ENCODE measurements around the gene PLVAP.

The PLVAP gene

DNA sequence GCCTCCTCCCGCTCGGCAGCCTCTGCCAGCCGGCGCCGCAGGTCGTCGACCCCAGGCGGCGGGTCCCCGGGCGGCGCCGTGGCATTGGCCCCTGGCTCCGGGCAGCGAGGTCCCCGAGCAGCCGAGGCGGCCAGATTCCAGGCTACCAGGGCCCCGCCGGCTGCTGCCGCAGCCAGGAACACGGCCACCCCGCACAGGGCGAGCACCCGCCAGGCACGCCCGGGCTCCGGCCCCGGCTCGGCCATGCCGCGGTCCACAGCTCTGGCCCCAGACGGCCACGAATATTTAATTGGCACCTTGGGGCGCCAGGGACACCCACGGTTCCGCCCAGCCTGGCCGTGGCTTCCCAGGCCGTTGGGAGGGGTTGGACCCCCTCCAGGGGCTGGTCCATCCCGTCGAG, 16.8 kb upstream of the PLVAP start, which contains the start of gene CCDC194:
Gene CCDC194 (minus strand): TSS at position 283 of the 400 bp plus-strand sequence. CDS start 38 bp downstream, at position 245.
- no peak within 1 kb of the TSS for H3K4me3 ChIP-seq (ENCODE audit: insufficient read depth, low read length, poor library complexity, severe bottlenecking)
- H3K27me3 ChIP-seq (ENCODE audit: low read length), result no peaks in the 10 kb centered on the region
- H3K36me3 ChIP-seq (ENCODE audit: low read length), result no peaks in the 10 kb centered on the region
- H3K79me2 ChIP-seq (ENCODE audit: insufficient read depth, low read length), result no peaks in the 10 kb centered on the region
- no peaks in the 10 kb centered on the region for H4K20me1 ChIP-seq (ENCODE audit: low read depth, low read length)
- H3K9me2 ChIP-seq (replicated peaks; ENCODE audit: insufficient read depth, low read length), result no peaks in the 10 kb centered on the region
- no peak within 1 kb of the TSS for H2AFZ ChIP-seq (ENCODE audit: low read depth, low read length, severe bottlenecking)
- TF ChIP-seq, protein P1, sequence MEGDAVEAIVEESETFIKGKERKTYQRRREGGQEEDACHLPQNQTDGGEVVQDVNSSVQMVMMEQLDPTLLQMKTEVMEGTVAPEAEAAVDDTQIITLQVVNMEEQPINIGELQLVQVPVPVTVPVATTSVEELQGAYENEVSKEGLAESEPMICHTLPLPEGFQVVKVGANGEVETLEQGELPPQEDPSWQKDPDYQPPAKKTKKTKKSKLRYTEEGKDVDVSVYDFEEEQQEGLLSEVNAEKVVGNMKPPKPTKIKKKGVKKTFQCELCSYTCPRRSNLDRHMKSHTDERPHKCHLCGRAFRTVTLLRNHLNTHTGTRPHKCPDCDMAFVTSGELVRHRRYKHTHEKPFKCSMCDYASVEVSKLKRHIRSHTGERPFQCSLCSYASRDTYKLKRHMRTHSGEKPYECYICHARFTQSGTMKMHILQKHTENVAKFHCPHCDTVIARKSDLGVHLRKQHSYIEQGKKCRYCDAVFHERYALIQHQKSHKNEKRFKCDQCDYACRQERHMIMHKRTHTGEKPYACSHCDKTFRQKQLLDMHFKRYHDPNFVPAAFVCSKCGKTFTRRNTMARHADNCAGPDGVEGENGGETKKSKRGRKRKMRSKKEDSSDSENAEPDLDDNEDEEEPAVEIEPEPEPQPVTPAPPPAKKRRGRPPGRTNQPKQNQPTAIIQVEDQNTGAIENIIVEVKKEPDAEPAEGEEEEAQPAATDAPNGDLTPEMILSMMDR (IDR thresholded peaks at IDR 0.05; ENCODE audit: insufficient read depth, low read length, poor library complexity, severe bottlenecking), result no peak
- no peak for TF ChIP-seq EZH2phosphoT487 (conservative IDR thresholded peaks at IDR 0.05; ENCODE audit: low read length)
- no peak within 1 kb of the TSS for H3K27ac ChIP-seq (ENCODE audit: low read depth, low read length)
- no peak within 1 kb of the TSS for H3K9ac ChIP-seq (ENCODE audit: low read length)
- H3F3A ChIP-seq (ENCODE audit: insufficient read depth), result 0 out of 2 replicates have a peak, but pooled peaks cover 3% of the 10 kb centered on the region
- no peaks in the 10 kb centered on the region for H3K9me3 ChIP-seq (ENCODE audit: insufficient read depth, low read length)
- no peak within 1 kb of the TSS for H3K4me2 ChIP-seq (ENCODE audit: low read depth, low read length, poor library complexity, severe bottlenecking)

DNA sequence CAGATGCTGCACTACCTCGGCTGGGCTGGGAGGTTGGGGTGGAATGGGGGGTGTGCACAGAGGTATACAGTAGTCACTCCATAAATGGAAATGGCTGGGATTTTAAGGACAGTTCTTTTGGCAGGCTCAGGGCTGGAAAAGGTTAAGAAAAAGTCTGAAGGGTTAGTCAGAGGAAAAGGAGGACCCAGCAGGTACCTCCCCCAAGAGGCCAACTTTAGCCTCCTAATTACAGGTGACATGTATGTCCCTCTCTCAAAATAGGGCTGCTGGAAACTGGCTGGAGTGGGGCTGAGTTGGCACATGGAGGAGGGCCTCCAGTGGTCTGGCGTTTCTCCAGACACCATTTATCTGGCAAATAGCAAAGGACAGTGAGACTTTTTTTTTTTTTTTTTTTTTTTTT, 15.9 kb upstream of the PLVAP start:
- TF ChIP-seq EZH2phosphoT487 (conservative IDR thresholded peaks at IDR 0.05; ENCODE audit: low read length), result no peak
- TF ChIP-seq, protein P1 (IDR thresholded peaks at IDR 0.05; ENCODE audit: insufficient read depth, low read length, poor library complexity, severe bottlenecking), result no peak
- H4K20me1 ChIP-seq (ENCODE audit: low read depth, low read length), result no peaks in the 10 kb centered on the region
- H3K27me3 ChIP-seq (ENCODE audit: low read length), result no peaks in the 10 kb centered on the region
- H3K4me2 ChIP-seq (ENCODE audit: low read depth, low read length, poor library complexity, severe bottlenecking), result no peak overlapping the region
- H3K27ac ChIP-seq (ENCODE audit: low read depth, low read length), result no peak overlapping the region
- H3K79me2 ChIP-seq (ENCODE audit: insufficient read depth, low read length), result no peaks in the 10 kb centered on the region
- H3K9ac ChIP-seq (ENCODE audit: low read length), result no peak overlapping the region
- H3K36me3 ChIP-seq (ENCODE audit: low read length), result no peaks in the 10 kb centered on the region
- no peak overlapping the region for H3K4me3 ChIP-seq (ENCODE audit: insufficient read depth, low read length, poor library complexity, severe bottlenecking)
- no peaks in the 10 kb centered on the region for H3K9me2 ChIP-seq (replicated peaks; ENCODE audit: insufficient read depth, low read length)
- H2AFZ ChIP-seq (ENCODE audit: low read depth, low read length, severe bottlenecking), result no peak overlapping the region
- no peaks in the 10 kb centered on the region for H3K9me3 ChIP-seq (ENCODE audit: insufficient read depth, low read length)
- 0 out of 2 replicates have a peak, but pooled peaks cover 3% of the 10 kb centered on the region for H3F3A ChIP-seq (ENCODE audit: insufficient read depth)

DNA sequence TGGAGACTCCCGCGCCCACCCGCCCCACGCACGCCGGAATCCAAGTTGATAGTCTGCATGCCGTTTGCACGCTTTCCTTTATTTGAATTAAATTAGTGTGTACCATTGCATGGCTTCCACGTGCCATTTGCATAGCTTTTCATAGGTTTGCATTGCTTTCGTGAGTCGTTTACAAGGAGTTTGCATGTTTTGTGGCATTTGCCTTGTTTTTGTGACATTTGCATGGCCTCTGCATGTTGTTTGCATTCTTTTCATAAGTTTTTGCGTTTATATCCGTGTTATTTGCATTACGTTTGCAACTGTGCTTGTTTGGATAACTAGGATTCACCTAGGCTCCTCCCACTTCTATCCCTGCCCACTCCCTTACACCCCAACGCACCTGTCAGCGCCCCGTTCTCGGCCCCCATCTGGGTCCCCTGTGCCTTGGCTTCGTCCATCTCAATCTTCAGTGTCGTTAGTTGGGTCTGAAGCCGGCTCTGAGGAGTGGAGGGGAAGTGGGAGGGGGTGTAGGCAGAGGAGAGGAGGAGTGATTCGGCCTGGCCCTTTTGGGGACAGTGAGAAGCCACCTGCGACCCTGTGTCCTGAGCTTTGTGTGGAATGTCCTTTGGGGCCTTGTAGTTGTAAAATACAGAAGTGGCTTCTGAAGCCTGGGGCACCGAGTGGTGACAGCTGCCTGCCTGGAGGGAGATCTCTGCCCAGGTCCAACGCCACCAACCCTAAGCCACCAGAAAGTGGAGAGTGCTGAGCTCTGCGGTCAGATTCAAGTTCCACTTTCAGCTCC, 14.4 kb upstream of the PLVAP start:
- H3K4me2 ChIP-seq (ENCODE audit: low read depth, low read length, poor library complexity, severe bottlenecking), result peak overlapping the region; percentile 67
- peak overlapping the region; percentile 44 for H2AFZ ChIP-seq (ENCODE audit: low read depth, low read length, severe bottlenecking)
- TF ChIP-seq, protein P1 (IDR thresholded peaks at IDR 0.05; ENCODE audit: insufficient read depth, low read length, poor library complexity, severe bottlenecking), result no peak
- no peak for TF ChIP-seq EZH2phosphoT487 (conservative IDR thresholded peaks at IDR 0.05; ENCODE audit: low read length)
- no peaks in the 10 kb centered on the region for H3K9me3 ChIP-seq (ENCODE audit: insufficient read depth, low read length)
- no peaks in the 10 kb centered on the region for H3K9me2 ChIP-seq (replicated peaks; ENCODE audit: insufficient read depth, low read length)
- H3K36me3 ChIP-seq (ENCODE audit: low read length), result no peaks in the 10 kb centered on the region
- H4K20me1 ChIP-seq (ENCODE audit: low read depth, low read length), result no peaks in the 10 kb centered on the region
- H3K4me3 ChIP-seq (ENCODE audit: insufficient read depth, low read length, poor library complexity, severe bottlenecking), result peak overlapping the region; percentile 30
- no peak overlapping the region for H3K27ac ChIP-seq (ENCODE audit: low read depth, low read length)
- H3K27me3 ChIP-seq (ENCODE audit: low read length), result no peaks in the 10 kb centered on the region
- no peaks in the 10 kb centered on the region for H3K79me2 ChIP-seq (ENCODE audit: insufficient read depth, low read length)
- peak overlapping the region; percentile 15; the same call in 1 of the 2 replicates for H3K9ac ChIP-seq (ENCODE audit: low read length)
- 0 out of 2 replicates have a peak, but pooled peaks cover 3% of the 10 kb centered on the region for H3F3A ChIP-seq (ENCODE audit: insufficient read depth)
